ENCODE data around the gene EPG5. TPM values are rescaled to one million over a fixed set of nuclear protein-coding genes. Genes with fewer than 3 reads are reported as not detected.

The EPG5 gene
- total RNA-seq, 2 experiments from 2014 or later: 15.3 to 19.0 TPM

- Mint-ChIP-seq H3K9me3 (peaks cover 16% of the 10 kb centered on the region), H3K36me3 (ENCODE audit: low read depth) (peaks cover 67% of the 10 kb centered on the region), H3K27ac (no peak overlapping the region), H3K27me3 (no peaks in the 10 kb centered on the region), H3K4me3 (no peak overlapping the region), H3K4me1 (ENCODE audit: low read depth) (peaks cover 40% of the 10 kb centered on the region)
- DNase-seq (no peak), ATAC-seq (no peak)
- CTCF ChIA-PET: interaction anchor here (11.6 kb wide), 1 partner anchor 7 kb away, joined by 96 read pairs; no protein-coding TSS in a partner anchor
- TF ChIP-seq, protein P1, sequence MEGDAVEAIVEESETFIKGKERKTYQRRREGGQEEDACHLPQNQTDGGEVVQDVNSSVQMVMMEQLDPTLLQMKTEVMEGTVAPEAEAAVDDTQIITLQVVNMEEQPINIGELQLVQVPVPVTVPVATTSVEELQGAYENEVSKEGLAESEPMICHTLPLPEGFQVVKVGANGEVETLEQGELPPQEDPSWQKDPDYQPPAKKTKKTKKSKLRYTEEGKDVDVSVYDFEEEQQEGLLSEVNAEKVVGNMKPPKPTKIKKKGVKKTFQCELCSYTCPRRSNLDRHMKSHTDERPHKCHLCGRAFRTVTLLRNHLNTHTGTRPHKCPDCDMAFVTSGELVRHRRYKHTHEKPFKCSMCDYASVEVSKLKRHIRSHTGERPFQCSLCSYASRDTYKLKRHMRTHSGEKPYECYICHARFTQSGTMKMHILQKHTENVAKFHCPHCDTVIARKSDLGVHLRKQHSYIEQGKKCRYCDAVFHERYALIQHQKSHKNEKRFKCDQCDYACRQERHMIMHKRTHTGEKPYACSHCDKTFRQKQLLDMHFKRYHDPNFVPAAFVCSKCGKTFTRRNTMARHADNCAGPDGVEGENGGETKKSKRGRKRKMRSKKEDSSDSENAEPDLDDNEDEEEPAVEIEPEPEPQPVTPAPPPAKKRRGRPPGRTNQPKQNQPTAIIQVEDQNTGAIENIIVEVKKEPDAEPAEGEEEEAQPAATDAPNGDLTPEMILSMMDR (IDR thresholded peaks at IDR 0.05): no peak
- intact Hi-C loops (cut with micrococcal nuclease): loop anchor here (10.0 kb wide), 2 partner anchors 93 to 203 kb away; partner anchors contain the start of genes EPG5 and PSTPIP2
- POLR2A ChIA-PET: no interaction called here
Measured at GRCh38 chr18:45871431-45872084, 95.6 kb downstream of the EPG5 start.

DNA sequence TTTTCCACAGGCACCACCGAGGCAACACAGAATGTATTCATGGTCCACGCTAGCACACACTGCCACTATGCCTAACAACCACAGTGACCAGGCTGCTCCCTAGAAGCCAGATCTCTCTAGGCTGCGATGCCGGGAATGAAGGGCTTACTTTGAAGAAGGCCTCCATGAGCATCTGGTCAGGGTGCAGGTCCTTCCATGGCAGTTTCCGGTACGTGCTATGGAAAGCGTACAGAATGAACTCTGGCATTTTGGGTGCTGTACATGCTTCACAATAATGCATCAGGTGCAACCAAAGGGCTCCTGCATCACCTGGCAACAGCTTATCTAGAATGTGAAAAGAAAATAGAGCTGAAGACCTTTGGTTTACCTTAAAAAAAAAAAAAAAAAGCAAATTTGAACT is 96.7 kb downstream of the EPG5 start:
- no peak overlapping the region for H3K27ac Mint-ChIP-seq
- CTCF ChIA-PET: interaction anchor here (11.6 kb wide), 1 partner anchor 9 kb away, joined by 96 read pairs; no protein-coding TSS in a partner anchor

DNA sequence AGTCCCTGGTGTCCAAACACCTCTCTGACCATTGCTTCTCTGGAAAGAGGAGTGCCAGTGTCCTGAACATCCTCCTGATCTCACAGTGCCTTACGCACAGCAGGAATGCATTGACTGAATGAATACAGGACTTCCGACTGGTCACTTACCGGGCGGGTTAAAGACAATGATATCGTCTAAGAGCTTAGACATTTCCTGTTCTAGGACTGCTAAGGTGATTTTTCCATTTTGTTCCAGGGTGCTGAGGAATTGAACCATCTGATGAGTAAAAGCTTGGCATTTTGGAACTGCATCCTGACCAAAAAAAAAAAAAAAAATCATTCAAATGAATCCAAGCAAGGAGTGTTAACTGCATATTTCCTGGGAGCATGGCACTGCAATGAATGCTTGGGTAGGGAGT is 101.7 kb downstream of the EPG5 start:
- H3K27me3 Mint-ChIP-seq: no peaks in the 10 kb centered on the region
- peaks cover 8% of the 10 kb centered on the region for H3K4me1 Mint-ChIP-seq (ENCODE audit: low read depth)
- no peak overlapping the region for H3K27ac Mint-ChIP-seq
- peaks cover 6% of the 10 kb centered on the region for H3K9me3 Mint-ChIP-seq
- peaks cover 54% of the 10 kb centered on the region for H3K36me3 Mint-ChIP-seq (ENCODE audit: low read depth)
- ATAC-seq: no peak
- no peak for DNase-seq
- CTCF ChIA-PET: interaction anchor here (1.3 to 11.6 kb wide), 2 partner anchors 13 to 208 kb away, joined by 3 to 96 read pairs; no protein-coding TSS in a partner anchor
- intact Hi-C loops (cut with micrococcal nuclease): no loop called here
- TF ChIP-seq, protein P1 (IDR thresholded peaks at IDR 0.05): no peak
- POLR2A ChIA-PET: interaction anchor here (0.7 kb wide), 1 partner anchor 57 kb away, joined by 3 read pairs; no protein-coding TSS in a partner anchor
- H3K4me3 Mint-ChIP-seq: no peak overlapping the region

More for the DNA sequence above, 96.7 kb downstream of the EPG5 start:
- DNase-seq: no peak
- intact Hi-C loops (cut with micrococcal nuclease): loop anchor here (10.0 kb wide), 2 partner anchors 94 to 204 kb away; partner anchors contain the start of genes EPG5 and PSTPIP2
- Mint-ChIP-seq H3K27me3 (no peaks in the 10 kb centered on the region), H3K4me1 (ENCODE audit: low read depth) (peaks cover 33% of the 10 kb centered on the region), H3K4me3 (no peak overlapping the region), H3K9me3 (peaks cover 15% of the 10 kb centered on the region), H3K36me3 (ENCODE audit: low read depth) (peaks cover 69% of the 10 kb centered on the region)
- TF ChIP-seq, protein P1 (IDR thresholded peaks at IDR 0.05): no peak
- ATAC-seq: no peak
- POLR2A ChIA-PET: no interaction called here

DNA sequence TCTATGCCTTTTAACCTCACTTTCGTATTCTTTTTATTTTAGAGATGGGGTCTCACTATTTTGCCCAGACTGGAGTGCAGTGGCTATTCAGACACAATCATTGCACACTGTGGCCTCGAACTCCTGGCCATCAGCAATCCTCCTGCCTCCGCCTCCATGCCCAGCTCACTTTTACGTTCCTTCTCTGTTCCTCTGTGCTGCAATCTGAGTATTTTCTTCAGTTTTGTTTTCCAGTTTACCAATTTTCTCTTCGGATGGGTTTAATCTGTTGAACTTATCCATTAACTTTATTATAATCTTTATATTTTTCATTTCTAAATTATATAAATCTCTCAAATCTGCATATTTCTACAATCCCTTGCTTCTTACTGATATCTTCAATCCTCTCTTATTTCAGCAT is 103.0 kb downstream of the EPG5 start:
- Mint-ChIP-seq H3K4me1 (ENCODE audit: low read depth) (peaks cover 8% of the 10 kb centered on the region), H3K9me3 (peaks cover 6% of the 10 kb centered on the region), H3K36me3 (ENCODE audit: low read depth) (peaks cover 43% of the 10 kb centered on the region), H3K4me3 (no peak overlapping the region), H3K27me3 (no peaks in the 10 kb centered on the region), H3K27ac (no peak overlapping the region)
- TF ChIP-seq, protein P1 (IDR thresholded peaks at IDR 0.05): no peak
- ChIA-PET POLR2A (interaction anchor here (1.4 kb wide), 1 partner anchor 10 kb away, joined by 4 read pairs; no protein-coding TSS in a partner anchor), CTCF (interaction anchor here (11.6 kb wide), 1 partner anchor 15 kb away, joined by 96 read pairs; no protein-coding TSS in a partner anchor)
- no peak for ATAC-seq
- intact Hi-C loops (cut with micrococcal nuclease): no loop called here
- DNase-seq: no peak

DNA sequence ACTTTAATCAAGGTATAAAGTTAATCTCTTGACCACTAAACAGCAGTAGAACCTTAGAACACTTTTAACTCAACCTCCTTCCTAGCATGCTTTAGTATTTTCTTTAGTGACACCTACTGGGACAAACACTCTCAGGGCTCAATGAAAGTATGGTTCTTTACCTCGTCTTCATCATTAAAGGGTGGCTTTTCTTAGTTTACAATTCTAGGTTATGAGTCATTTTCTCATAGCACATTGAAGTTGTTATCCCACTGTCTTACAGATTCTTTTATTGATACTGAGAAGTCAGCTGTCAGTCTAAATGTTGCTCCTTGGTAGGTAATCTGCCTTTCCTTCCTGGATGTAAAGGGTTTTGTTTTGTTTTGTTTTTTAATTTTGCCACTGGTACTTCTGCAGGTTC is 103.7 kb downstream of the EPG5 start:
- peaks cover 8% of the 10 kb centered on the region for H3K4me1 Mint-ChIP-seq (ENCODE audit: low read depth)
- peaks cover 6% of the 10 kb centered on the region for H3K9me3 Mint-ChIP-seq
- TF ChIP-seq, protein P1 (IDR thresholded peaks at IDR 0.05): no peak
- peak; percentile 64 for ATAC-seq
- no peaks in the 10 kb centered on the region for H3K27me3 Mint-ChIP-seq
- no peak for DNase-seq
- H3K36me3 Mint-ChIP-seq (ENCODE audit: low read depth): peaks cover 44% of the 10 kb centered on the region
- intact Hi-C loops (cut with micrococcal nuclease): no loop called here
- H3K4me3 Mint-ChIP-seq: no peak overlapping the region
- ChIA-PET CTCF (interaction anchor here (1.0 to 11.6 kb wide), 4 partner anchors 15 to 210 kb away, joined by 3 to 96 read pairs (median 4); no protein-coding TSS in a partner anchor), POLR2A (interaction anchor here (1.4 kb wide), 1 partner anchor 10 kb away, joined by 4 read pairs; no protein-coding TSS in a partner anchor)
- H3K27ac Mint-ChIP-seq: peak overlapping the region; percentile 18

Data from activated CD8-positive, alpha-beta T cell treated with anti-CD3 and anti-CD28 coated beads for 36 hours (primary cell).